HG03520 (cell line): ENCODE data around the gene SYT6.

Experiments
- ATAC-seq: cut with Tn5 transposase; IDR thresholded peaks from one replicate; pipeline ENCODE4 v1.9.1; 2021; ENCODE audit warnings: mild to moderate bottlenecking, moderate library complexity; ENCODE audit not compliant: unreplicated experiment

The SYT6 gene

GRCh38 chr1:114094675-114095074 lies 59.0 kb downstream of the SYT6 start:
- ATAC-seq: no peak

DNA sequence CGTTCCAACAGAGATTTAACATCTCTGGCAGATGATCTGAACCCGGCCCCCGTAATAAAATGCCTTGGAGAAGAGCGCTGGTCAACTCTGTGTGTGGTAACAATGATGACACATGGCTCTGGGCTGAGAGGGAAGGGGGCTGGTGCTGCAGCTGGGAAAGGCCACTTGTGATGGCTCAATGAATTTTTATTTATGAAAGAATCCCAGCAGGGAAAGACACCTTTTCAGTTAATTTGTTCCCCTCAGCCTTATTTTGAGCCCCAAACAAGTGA lies 59.4 kb downstream of the SYT6 start:
- no peak for ATAC-seq

DNA sequence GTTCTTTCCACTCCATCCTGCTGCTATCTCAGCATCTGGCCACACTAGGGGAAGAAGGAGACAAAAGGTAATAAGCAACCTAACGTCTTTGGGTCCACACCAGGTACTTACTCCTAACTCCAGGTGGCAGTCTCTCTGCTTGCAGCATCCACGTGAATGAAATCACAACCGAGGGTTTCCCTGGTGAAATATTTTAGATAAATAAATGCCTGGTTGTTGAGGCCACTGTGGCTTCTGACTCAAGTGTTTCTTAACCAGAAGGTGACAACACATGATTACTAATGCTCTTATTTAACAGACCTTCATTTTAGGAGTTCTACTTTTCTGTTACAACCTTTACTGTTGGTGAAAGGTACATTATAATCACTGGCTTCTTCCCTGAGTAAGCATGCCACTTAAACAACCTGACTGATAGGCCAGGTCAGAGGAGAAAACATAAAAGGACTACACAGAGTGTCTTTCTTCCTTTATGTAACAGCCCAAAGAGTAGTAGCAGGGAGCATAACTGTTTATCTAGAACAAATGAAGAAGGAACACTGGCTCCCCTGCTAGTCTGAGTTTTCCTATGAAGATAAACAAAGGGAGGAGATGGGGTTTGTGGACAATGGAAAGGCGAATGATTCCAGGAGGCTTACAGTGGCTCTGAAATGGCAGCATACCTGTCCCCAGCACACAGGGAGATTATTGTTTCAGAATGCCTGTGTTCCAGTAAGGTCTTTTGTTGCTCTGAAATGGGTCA lies 59.9 kb downstream of the SYT6 start:
- ATAC-seq: no peak

- no peak for ATAC-seq
Measured at GRCh38 chr1:114092186-114093062, 61.2 kb downstream of the SYT6 start.

- ATAC-seq: no peak
Measured at GRCh38 chr1:114091711-114092110, 62.0 kb downstream of the SYT6 start.

DNA sequence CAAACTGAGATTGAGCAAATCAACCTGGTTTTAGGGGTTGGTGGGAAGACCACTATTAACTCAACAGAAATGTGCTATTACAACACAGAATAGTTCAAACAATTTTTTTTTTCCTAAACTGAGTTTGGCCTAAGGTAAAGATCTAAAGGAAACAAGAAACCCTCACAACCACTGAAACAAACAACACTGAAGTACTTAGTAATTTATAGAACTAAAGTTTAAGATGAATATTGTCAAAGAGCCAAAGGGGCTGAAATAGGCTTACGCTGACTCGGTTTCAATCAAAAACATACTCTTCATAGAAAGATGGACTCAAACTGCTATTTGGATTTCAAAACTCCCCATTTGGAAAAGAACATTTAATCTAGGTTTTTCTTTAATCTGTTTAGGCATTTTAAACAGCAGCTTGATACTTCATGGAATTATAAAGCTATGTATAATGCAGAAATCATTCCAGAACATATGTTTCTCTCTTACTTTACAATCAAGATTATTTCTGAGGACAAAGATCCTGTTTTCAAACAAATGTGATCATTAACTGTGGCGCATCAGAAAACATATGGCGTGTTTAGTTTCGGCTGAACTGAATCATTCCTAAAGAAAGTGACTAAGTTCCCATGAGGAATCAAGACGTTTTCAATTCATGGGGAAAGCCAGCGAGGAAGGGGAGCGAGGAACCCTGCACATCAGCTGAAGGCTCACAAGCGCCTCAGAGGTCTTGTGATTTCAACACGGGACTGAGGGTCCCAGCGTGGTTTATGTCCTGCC lies 62.7 kb downstream of the SYT6 start:
- no peak for ATAC-seq

GRCh38 chr1:114089502-114090138 lies 64.0 kb downstream of the SYT6 start:
- ATAC-seq: no peak

DNA sequence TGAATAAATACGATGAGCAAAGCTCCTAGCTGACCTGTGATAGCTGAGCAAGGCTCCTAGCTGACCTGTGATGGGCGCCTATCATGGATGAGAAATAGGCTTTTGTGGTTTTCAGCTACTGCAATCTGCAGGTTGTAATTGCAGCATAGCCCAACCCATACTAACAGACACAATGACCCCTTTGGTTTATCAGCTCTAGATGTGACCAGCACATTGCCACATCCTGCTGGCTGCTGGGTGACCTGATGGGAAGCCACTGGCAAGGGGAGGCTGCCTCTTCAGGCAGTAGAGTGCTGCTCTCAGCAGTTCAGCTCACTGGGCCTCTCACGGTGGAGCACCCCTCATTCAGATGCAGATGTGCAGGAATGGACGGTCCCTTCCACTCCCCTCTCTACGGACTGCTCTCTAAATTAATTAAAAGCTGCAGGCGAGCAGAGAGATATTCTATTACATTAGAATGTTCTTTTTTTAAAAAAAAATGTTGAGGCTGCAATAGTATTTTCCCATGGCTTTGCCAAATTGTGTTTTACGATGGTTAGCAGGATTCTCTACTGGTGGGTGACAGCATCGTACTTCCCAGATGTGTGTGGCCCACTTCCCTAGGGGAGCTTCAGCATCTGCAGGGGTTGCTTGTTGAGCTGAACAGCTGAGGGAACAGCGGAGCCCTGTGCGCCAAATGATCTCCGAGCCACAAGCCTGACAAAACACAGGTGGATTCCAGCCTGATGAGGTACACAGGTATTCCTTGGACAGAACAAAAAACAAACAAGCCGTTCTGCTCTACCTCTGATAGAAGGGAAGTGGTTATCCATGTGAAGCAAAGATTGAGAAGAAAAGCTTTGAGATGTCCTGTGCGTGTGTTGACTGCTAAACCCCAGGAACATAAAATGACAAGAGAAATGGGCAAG lies 65.0 kb downstream of the SYT6 start:
- no peak for ATAC-seq

- ATAC-seq: no peak
Measured at GRCh38 chr1:114087495-114087894, 66.2 kb downstream of the SYT6 start.

DNA sequence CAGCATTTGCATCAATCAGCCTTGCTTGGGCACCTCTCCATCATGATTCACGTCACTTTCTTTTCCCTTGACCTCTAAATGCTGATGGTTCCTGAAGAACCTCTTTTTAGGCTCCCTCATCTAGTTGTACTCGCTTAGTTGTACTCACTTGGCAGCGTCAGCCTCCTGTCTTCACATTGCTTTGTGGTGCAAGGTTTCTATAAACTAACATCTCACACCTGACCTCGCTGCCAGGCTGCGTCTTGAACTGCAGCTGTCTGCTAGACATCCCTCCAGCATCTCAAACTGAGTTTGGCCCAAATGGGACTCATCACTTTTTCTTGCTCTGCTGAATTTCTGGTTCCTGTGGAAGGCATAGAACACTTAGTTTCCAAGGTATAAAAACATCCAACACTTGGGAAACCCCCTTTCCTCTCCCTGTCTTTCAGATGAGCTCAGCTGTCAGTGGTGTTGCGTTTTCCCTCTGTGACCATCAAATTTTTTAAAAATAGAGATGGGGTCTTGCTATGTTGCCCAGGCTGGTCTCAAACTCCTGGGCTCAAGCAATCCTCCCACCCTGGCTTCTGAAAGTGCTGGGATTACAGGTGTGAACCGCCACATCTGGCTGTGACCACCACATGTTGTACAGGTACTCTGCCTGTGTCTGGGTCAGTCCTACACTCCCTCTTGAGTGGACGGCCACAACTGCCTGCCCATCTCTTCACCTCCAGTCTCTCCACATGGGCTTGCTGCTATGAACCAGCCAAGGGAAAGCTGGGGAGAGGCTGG lies 66.9 kb downstream of the SYT6 start:
- ATAC-seq: no peak

DNA sequence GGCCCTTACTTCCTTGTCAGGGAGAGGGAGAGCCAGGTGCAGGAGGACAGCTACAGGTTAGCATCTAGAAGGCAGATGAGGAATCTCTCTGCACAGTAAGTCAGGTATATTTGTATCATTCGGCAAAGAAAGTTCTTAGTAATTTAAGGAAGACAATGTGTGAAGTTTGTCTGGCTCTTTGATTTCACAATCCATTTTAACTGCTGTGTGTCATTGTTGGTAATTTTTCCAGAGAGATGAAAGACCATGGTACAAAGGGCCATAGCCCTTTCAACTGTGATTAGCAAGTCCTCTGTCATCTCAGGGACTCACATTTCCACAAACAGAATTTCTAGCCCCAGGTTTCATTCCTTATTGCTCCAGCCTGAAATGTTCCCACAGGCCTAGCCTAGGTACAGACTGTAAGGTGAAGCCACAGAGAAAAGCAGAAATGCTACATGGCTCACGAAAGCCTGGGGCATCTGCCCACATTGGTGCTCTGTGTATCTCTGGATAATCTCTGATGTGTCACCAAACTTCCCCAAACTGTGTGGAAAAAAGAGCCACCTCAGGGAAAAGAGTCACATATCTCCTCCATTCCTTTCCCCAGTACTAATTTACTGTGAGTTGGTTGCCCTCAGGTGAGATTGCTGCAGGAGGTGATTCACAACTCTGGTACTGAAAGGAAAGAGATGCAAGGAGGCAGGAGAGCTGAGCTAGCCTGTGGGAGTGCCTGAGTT lies 70.6 kb downstream of the SYT6 start:
- no peak for ATAC-seq

- ATAC-seq: no peak
Measured at GRCh38 chr1:114082304-114082630, 71.4 kb downstream of the SYT6 start.

DNA sequence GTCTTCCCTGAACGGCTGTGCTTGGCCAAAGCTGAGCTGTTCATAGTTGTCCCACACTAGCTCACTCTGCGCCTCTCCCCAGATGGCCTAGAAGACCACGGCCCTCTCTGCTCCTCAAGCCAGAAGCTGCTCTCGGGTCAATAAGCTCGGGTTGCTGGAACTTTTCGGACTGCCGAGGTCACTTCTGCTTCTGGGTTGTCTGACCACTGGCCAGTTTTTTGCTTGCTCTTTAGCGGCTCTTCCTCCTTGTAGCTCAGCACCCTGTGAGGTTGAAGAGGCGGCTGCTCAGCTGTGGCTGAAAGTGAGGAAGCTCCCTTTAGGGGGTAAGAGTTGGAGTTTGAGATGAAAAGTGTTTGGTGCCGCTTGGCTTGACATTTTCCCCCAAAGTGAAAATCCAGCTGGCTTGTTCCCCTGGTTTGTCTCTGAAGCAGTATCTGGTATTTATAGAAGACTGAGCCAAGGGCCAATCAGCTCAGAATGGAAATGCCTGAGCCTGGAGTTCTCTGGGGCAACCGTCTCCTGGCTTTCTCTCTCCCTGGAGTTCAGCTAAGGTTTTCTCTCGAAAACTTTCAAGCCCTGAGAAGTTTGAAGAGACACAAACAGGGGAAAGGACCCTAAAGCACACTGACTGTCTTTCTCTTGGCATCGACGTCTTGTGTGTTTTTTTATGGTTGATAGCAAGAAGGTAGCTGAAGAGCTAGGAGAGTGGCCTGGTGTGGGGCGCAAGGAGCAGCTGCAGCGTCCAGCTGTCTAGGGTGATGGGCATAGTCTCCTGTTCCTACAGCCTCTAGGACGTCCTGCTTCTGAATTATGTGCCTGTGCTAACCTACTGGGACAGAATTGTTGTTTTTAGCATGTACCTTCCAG lies 72.0 kb downstream of the SYT6 start:
- ATAC-seq: no peak

DNA sequence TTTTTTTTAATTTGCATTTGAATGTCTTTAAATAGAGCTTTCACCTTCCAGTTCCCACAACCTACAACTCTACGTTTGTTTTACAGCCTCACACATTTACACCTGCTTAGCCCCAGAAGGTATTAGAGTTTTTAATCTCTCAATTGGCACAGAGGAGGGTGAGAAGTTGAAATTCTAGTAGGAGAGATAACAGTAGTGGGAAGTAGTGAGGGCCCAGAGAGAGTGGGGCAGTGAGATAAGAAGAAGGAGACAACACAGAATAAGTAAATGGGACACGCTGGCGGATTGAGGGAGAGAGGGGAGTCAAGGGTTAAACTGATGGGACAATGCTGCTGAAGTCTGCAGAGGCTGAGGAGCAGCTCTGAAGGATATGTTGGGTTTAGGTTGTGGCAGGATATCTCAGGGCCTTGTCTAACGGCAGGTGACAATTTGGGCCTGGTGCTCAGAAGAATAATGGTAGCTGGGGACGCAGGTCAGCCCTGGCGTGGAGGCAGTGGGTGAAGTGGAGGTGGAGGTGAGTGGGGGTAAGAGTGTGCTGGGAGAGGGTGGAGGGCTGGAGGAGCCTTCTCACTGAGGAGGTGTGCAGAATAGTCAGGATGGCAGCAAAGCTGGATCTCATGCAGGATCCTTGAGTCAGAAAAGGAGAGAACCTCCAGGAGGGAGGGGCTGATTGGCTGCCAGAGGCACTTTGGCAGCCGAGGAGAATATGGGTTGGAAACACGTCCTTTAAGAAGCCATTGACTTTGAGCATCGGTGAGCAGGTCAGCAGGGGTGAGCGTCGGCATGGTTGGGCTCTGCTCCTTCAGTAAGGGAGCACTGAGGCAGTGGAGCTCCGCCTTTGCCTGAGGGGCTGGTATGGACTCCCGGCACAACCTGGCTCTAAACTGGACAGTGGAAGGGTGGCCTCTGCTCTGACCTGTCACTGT lies 72.9 kb downstream of the SYT6 start:
- no peak for ATAC-seq

DNA sequence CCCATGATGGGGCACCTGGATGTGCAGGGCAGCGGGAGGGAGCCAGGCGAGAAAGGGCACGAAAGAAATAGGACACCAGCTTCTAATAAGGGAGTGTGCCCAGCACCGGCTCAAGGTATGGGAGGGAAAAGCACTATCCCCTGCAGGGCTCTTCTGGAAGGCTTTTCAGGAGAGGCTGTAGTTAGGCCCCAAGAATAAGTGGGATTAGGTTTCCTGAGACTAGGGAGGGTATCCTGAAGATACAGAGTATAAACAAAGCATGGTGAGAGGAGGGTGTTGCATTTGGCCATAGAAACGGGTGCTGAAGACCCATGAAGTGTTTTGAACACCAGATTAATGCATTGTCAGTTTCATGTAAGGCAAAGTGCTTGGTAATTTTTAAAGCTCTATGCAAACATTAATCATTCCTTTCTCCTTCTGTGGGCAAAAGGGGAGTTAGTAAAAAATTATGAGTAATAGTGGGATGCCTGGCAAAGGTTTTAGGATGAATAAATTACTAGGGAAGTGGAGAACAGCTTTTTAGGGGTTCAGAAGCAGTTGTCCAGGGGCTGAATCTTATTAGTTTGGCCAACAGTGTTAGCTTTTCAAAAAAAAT lies 74.0 kb downstream of the SYT6 start:
- ATAC-seq: no peak

DNA sequence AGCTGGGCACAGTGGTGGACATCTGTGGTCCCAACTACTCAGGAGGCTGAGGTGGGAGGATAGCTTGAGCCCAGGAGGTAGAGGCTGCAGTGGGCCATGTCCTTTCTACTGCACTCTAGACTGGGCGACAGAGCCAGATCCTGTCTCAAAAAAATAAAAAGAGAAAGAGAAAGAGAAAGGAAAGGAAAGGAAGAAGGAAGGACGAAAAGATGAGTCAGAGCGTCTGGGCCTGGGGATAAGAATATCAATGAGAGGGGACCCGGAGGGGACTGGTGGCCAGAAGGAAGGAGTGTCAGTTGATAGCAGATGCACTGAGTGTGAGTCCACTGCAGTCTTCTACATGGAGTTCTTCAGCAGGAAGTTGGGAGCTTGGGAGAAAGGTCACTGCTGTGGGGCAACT lies 75.6 kb downstream of the SYT6 start:
- no peak for ATAC-seq

GRCh38 chr1:114077188-114077587 lies 76.5 kb downstream of the SYT6 start:
- ATAC-seq: no peak
